ENCODE measurements around the gene SUCLA2.
"Not testable (repeated sequence)": the region's sequence is repeated elsewhere in the genome, so short reads cannot be mapped to it uniquely, and the experiment has no call there.

Gene SUCLA2

GRCh38 chr13:48001114-48001881 is at the start of gene SUCLA2:
TSS of gene SUCLA2 (minus strand) at chr13:48001273. CDS start at chr13:48001269, 4 bp downstream.
- peak; percentile 97 for DNase-seq (ENCODE audit: low spot score)

GRCh38 chr13:48050550-48050949 is 49.5 kb upstream of the SUCLA2 start:
- DNase-seq (ENCODE audit: low spot score): no peak

- peak; percentile 14 for DNase-seq (ENCODE audit: low spot score)
These were observed 42.9 kb upstream of the SUCLA2 start for GRCh38 chr13:48043789-48044503.

- DNase-seq (ENCODE audit: low spot score): no peak
These were observed 41.8 kb upstream of the SUCLA2 start for GRCh38 chr13:48042894-48043293.

- DNase-seq (ENCODE audit: low spot score): no peak
These were observed 39.8 kb upstream of the SUCLA2 start for GRCh38 chr13:48040896-48041295.

GRCh38 chr13:48040049-48040448 is 39.0 kb upstream of the SUCLA2 start:
- DNase-seq (ENCODE audit: low spot score): no peak

GRCh38 chr13:48038761-48039160 is 37.7 kb upstream of the SUCLA2 start:
- no peak for DNase-seq (ENCODE audit: low spot score)

- peak; percentile 96 for DNase-seq (ENCODE audit: low spot score)
These were observed 36.5 kb upstream of the SUCLA2 start, which contains the start of gene NUDT15 for GRCh38 chr13:48037346-48038173. TSS of gene NUDT15 (plus strand) at chr13:48037726. CDS start at chr13:48037747, 21 bp downstream.

- DNase-seq (ENCODE audit: low spot score): no peak
These were observed 28.8 kb upstream of the SUCLA2 start for GRCh38 chr13:48029859-48030258.

- no peak for DNase-seq (ENCODE audit: low spot score)
These were observed 27.0 kb upstream of the SUCLA2 start for GRCh38 chr13:48028066-48028465.

- no peak for DNase-seq (ENCODE audit: low spot score)
These were observed 18.7 kb upstream of the SUCLA2 start for GRCh38 chr13:48019796-48020195.

- no peak for DNase-seq (ENCODE audit: low spot score)
These were observed 17.6 kb upstream of the SUCLA2 start for GRCh38 chr13:48018637-48019036.

- no peak for DNase-seq (ENCODE audit: low spot score)
These were observed 13.3 kb upstream of the SUCLA2 start for GRCh38 chr13:48014359-48014758.

- DNase-seq (ENCODE audit: low spot score): no peak
These were observed 11.6 kb upstream of the SUCLA2 start for GRCh38 chr13:48012668-48013067.

GRCh38 chr13:48010698-48011097 is 9.6 kb upstream of the SUCLA2 start:
- no peak for DNase-seq (ENCODE audit: low spot score)

- DNase-seq (ENCODE audit: low spot score): no peak
These were observed 8.2 kb upstream of the SUCLA2 start for GRCh38 chr13:48009284-48009683.

GRCh38 chr13:48006396-48006795 is 5.3 kb upstream of the SUCLA2 start:
- DNase-seq (ENCODE audit: low spot score): no peak

GRCh38 chr13:48004201-48004600 is 3.1 kb upstream of the SUCLA2 start:
- no peak for DNase-seq (ENCODE audit: low spot score)

- DNase-seq (ENCODE audit: low spot score): not testable (repeated sequence)
These were observed 926 bp upstream of the SUCLA2 start for GRCh38 chr13:48001999-48002398.

GRCh38 chr13:48000559-48001113 is 437 bp downstream of the SUCLA2 start:
- peak; percentile 5 for DNase-seq (ENCODE audit: low spot score)

GRCh38 chr13:47999973-48000372 is 1.1 kb downstream of the SUCLA2 start:
- DNase-seq (ENCODE audit: low spot score): no peak

- DNase-seq (ENCODE audit: low spot score): no peak
These were observed 3.7 kb downstream of the SUCLA2 start for GRCh38 chr13:47997384-47997783.

Data from COLO829 (cell line).